SK-N-MC (cell line): ENCODE data around the gene HAL.
A peak's percentile ranks its signal among the peaks of the same experiment; 100 is the strongest.

ENCODE experiments used
- DNase-seq: peaks from one replicate; pipeline ENCODE4 v3.0.0-alpha.2; 2011; ENCODE audit warnings: low read depth, low spot score
- H3K27ac ChIP-seq: fragments of 200-600 bp; sonication (generic); 2 replicates; pipeline ENCODE4 v1.5.1; 2016; ENCODE audit warnings: mixed run types
- H3K36me3 ChIP-seq: fragments of 200-600 bp; sonication (generic); 2 replicates; pipeline ENCODE4 v1.6.1; 2017; ENCODE audit warnings: antibody characterized with exemption, low read length, mixed read lengths; ENCODE audit not compliant: insufficient read depth
- H3K4me3 ChIP-seq: fragments of 200-600 bp; sonication (generic); 2 replicates; pipeline ENCODE4 v1.5.1; 2016
- H3K9ac ChIP-seq: fragments of 200-600 bp; sonication (generic); 2 replicates; pipeline ENCODE4 v1.8.0; 2017; ENCODE audit warnings: mixed run types, mixed read lengths; ENCODE audit not compliant: insufficient read length
- H3K9me3 ChIP-seq: fragments of 200-600 bp; sonication (generic); 2 replicates; pipeline ENCODE4 v1.6.1; 2017; ENCODE audit warnings: low read depth, mild to moderate bottlenecking, antibody characterized with exemption, low read length, moderate library complexity, mixed read lengths
- EZH2 ChIP-seq: fragments of 200-600 bp; sonication (generic); IDR thresholded peaks from one replicate; pipeline ENCODE4 v1.6.1; 2017; ENCODE audit warnings: antibody characterized with exemption
- FOXP2 ChIP-seq: optimal IDR thresholded peaks from 2 replicates; pipeline ENCODE3; 2011; ENCODE audit warnings: mild to moderate bottlenecking, moderate library complexity; ENCODE audit not compliant: insufficient read depth; ENCODE audit errors: extremely low read length, control extremely low read depth
- POLR2AphosphoS5 ChIP-seq: IDR thresholded peaks from 2 replicates; pipeline ENCODE4 v1.6.1; 2012; ENCODE audit warnings: mild to moderate bottlenecking, low read depth, low read length, borderline replicate concordance

The HAL gene

GRCh38 chr12:96020314-96021003, 24.3 kb upstream of the HAL start:
- no peak overlapping the region for H3K4me3 ChIP-seq

DNA sequence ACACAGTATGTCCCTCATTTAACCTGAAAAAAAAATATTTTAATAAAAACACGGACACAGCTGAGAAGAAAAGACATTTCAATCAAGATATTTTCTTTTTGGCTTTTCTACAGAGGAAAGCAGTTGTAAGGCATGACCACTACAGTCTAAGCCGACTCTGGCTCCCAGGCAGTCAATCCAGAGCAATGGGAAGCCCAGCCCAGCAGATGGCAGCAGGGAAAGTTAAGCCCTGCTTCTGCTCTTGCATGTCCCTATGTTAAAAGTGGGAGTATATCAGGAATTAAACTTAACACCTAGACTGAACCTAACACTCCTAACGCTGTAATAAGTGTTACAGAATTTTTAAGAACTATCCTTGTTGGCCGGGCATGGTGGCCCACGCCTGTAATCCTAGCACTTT, 19.5 kb upstream of the HAL start:
- no peaks in the 10 kb centered on the region for H3K9me3 ChIP-seq
- H3K4me3 ChIP-seq = no peak overlapping the region
- TF ChIP-seq POLR2AphosphoS5 (no peak), EZH2 (no peak), FOXP2 (no peak)
- no peak for DNase-seq
- peaks cover 28% of the 10 kb centered on the region for H3K36me3 ChIP-seq
- H3K27ac ChIP-seq = no peak overlapping the region
- H3K9ac ChIP-seq = no peak overlapping the region

More at GRCh38 chr12:96020314-96021003, 24.3 kb upstream of the HAL start:
- no peaks in the 10 kb centered on the region for H3K9me3 ChIP-seq
- peaks cover 30% of the 10 kb centered on the region for H3K36me3 ChIP-seq
- DNase-seq = no peak
- no peak overlapping the region for H3K9ac ChIP-seq
- H3K27ac ChIP-seq = no peak overlapping the region
- TF ChIP-seq POLR2AphosphoS5 (no peak), EZH2 (no peak), FOXP2 (no peak)

DNA sequence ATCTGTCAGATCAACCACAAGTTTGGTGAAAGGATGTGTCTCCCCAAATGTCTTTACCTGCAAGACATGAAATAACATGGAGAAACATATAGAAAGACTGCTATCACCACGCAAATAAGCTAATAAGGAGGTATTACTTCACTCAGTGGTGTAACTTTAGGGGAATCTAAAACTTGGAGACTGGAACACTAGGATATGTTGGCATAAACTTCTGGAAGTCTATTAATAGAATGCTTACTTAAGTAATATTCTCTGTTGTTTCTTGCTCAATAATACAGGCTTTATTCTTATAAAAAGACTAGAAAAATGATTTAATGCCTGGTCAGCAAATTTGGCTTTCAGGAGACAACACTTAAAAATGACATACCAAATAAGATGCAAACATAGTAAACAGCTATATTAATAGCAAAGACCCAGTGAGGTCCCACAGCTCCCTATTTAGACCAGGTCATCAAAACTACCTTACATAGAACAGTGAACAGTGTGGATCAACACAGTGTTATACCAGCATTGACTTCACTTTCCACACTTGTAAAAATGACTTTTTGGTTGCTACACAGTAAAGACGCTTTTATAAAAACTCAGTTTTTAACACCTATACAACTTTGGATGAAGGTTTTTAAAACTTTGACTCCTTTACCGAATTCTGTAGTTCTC, 18.9 kb upstream of the HAL start:
- Histone ChIP-seq H3K36me3 (peaks cover 26% of the 10 kb centered on the region), H3K4me3 (no peak overlapping the region), H3K9me3 (no peaks in the 10 kb centered on the region), H3K9ac (no peak overlapping the region), H3K27ac (no peak overlapping the region)
- TF ChIP-seq EZH2 (no peak), POLR2AphosphoS5 (no peak)
- no peak for DNase-seq

DNA sequence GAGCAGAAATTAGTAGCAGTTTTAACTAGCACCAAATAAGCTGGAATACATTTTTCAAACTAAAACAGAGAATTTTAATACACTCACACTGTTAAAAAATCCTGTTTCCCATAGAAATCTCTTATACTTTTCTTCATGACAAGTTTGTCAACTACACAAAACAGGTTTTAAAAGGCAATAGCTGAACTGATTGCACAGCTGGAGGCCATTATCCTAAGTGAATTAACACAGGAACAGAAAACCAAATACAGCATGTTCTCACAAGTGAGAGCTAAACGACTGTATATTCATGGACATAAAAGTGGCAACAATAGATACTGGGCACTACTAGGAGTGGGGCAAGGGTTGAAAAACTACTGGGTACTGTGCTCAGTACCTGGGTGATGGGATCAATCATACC, 11.6 kb upstream of the HAL start:
- DNase-seq = no peak
- Histone ChIP-seq H3K9me3 (no peaks in the 10 kb centered on the region), H3K27ac (no peak overlapping the region), H3K36me3 (peaks cover 42% of the 10 kb centered on the region), H3K4me3 (no peak overlapping the region), H3K9ac (no peak overlapping the region)
- TF ChIP-seq EZH2 = no peak

GRCh38 chr12:96006727-96007126, 10.6 kb upstream of the HAL start:
- TF ChIP-seq POLR2AphosphoS5 = no peak
- TF ChIP-seq FOXP2 = no peak
- TF ChIP-seq EZH2 = no peak
- Histone ChIP-seq H3K9me3 (no peaks in the 10 kb centered on the region), H3K36me3 (peaks cover 37% of the 10 kb centered on the region), H3K4me3 (no peak overlapping the region), H3K27ac (no peak overlapping the region), H3K9ac (no peak overlapping the region)
- DNase-seq = no peak

GRCh38 chr12:96000858-96001257, 4.7 kb upstream of the HAL start:
- TF ChIP-seq FOXP2 = no peak
- TF ChIP-seq POLR2AphosphoS5 = no peak
- no peak for TF ChIP-seq EZH2

GRCh38 chr12:95999484-95999883, 3.3 kb upstream of the HAL start:
- TF ChIP-seq EZH2 = no peak
- no peak for TF ChIP-seq POLR2AphosphoS5
- no peak overlapping the region for H3K4me3 ChIP-seq

More at GRCh38 chr12:96000858-96001257, 4.7 kb upstream of the HAL start:
- no peak overlapping the region for H3K9ac ChIP-seq
- no peak overlapping the region for H3K27ac ChIP-seq
- H3K4me3 ChIP-seq = no peak overlapping the region
- peaks cover 16% of the 10 kb centered on the region for H3K36me3 ChIP-seq
- no peak for DNase-seq
- no peaks in the 10 kb centered on the region for H3K9me3 ChIP-seq

GRCh38 chr12:95998611-95999286, 2.6 kb upstream of the HAL start:
- Histone ChIP-seq H3K27ac (no peak overlapping the region), H3K36me3 (peaks cover 3% of the 10 kb centered on the region; the same call in 1 of the 2 replicates), H3K9ac (no peak overlapping the region), H3K9me3 (no peaks in the 10 kb centered on the region), H3K4me3 (no peak overlapping the region)
- DNase-seq = peak; percentile 35
- TF ChIP-seq EZH2 (no peak), FOXP2 (no peak), POLR2AphosphoS5 (no peak)

More at GRCh38 chr12:95999484-95999883, 3.3 kb upstream of the HAL start:
- Histone ChIP-seq H3K9ac (no peak overlapping the region), H3K36me3 (peaks cover 7% of the 10 kb centered on the region), H3K9me3 (no peaks in the 10 kb centered on the region), H3K27ac (no peak overlapping the region)
- no peak for DNase-seq
